CD4-positive, alpha-beta T cell treated with Interleukin-4 for 4 hours (primary cell): Measurements from ENCODE around the gene SNRPD2.

ENCODE experiments used
- DNase-seq: peaks from one replicate; pipeline ENCODE4 v3.0.0-alpha.2; 2020

Gene SNRPD2

DNA sequence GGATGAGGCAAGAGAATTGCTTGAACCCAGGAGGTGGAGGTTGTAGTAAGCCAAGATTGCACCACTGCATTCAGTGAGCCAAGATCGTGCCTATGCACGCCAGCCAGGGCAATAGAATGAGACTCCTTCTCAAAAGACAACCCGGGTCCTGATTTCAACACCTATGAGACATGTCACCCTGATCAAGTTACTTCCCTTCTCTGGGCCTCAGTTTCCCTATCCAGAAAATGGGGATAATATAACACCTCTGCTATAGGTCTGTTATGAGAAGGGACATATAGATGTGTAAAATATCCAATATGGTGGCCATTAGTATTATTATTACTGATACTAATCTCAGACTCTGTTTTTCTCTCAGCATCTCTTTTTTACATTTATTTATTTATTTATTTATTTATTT is 36.7 kb downstream of the SNRPD2 start:
- no peak for DNase-seq

DNA sequence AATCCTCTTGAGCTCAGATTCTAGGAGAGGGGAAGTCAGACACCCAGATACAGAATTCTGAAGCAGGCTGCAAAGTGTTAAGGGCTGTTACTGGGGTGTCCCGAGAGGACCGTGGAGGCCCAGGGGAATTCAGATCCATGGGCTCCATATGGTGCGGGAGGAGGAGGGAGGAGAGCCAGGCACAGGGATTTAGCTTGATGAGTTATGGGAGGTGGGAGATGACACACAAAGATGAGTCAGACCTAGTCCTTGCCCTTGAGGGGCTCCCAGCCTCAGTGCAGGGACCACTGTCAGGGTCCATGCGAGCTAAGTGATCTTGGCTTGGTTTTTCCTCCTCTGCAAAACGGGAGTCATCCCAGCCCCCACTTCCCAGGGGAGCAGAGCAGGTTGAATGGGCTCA is 38.1 kb downstream of the SNRPD2 start:
- DNase-seq: no peak

DNA sequence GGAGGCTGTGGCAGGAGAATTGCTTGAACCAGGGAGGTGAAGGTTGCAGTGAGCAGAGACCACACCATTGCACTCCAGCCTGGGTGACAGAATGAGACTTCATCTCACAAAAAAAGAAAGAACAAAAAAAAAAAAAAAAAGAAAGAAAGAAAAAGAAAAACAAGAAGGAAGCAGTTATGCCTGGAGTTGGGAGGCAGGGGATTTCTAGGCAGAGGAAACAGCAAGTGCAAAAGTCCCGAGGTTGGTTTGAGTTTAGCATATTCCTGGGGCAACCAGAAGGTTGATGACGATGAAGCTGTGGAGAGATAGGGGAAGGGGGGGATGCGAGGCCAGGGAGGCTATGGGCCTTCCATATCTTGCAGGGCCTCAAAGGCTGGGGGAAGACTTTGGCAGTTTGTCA is 41.0 kb downstream of the SNRPD2 start:
- DNase-seq: no peak

DNA sequence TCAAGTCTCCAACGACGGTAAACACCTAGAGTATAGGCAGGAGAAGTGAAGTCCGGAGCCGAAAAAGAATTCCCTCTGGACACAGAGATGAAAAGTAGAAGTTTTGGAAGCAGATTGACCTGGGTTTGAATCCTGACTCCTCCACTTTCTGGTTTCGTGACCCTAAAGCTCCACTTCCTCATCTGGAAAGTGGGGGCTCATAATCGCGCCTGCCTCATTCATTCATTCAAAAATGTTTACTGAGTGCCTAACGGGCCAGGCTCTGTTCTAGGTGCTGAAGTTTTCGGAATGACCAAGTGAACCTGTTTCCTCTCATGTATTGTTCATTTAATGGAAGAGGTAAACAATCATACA is 45.4 kb downstream of the SNRPD2 start:
- DNase-seq: no peak

DNA sequence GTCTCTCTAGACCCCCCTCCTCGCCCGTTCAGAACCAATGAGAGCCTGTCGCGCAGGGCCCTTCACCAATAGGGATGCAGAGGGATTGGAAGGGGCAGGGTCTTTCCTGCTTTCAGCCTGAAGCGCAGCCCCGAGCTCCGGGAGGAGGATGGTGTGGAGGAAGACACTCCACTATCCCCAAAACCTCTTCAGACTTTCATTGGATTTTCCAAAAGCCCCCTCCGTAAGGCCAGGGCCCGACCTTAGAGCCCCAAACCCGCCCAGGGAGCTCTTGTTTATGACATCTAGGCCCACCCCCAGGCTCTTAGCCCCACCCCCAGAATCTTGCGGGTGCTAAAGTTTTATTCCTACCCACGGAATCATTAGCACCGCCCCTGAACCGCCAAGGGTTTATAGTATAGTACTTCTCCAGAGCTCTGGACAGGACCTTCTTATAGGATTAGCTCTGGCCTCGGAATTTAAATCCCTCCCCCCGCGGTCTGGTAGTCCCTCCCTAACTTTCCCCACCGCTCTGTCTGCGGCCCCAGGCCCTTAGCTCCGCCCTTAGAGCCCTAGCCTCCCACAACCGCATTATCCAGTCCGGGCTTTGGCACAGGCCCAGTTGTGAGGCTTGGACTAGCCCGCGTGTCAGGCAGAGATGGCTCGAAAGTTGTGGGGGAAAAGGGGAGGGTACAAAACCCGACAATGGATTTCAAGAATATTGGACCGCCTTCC is 46.0 kb downstream of the SNRPD2 start:
- DNase-seq: peak; percentile 86

DNA sequence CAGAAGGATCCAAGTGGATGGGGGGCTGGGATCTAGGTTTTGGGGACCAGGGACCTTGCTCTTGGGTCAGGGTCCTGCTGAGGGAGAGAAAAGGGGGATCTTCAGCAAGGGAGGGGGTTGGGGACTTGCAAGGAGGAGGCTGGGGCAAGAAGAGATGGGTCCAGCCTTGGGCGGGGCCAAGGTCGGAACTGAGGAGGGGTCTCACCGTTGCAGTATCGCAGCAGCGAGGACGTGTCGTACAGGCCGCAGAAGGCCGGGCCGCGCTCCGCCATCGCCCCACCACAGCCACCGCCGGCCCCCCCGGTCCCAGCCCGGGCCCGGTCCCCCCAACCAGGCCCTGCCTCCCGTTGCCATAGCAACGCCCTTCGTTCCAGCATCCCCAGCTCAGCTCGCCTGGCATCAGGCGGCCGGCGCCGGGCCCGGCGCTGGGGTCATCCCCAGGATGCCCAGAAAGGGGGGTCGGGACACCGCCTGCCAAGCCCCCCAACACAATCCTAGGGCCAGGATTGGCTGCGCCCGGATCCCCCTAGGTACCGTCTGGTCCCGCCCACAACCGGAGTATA is 46.6 kb downstream of the SNRPD2 start:
- DNase-seq: no peak

DNA sequence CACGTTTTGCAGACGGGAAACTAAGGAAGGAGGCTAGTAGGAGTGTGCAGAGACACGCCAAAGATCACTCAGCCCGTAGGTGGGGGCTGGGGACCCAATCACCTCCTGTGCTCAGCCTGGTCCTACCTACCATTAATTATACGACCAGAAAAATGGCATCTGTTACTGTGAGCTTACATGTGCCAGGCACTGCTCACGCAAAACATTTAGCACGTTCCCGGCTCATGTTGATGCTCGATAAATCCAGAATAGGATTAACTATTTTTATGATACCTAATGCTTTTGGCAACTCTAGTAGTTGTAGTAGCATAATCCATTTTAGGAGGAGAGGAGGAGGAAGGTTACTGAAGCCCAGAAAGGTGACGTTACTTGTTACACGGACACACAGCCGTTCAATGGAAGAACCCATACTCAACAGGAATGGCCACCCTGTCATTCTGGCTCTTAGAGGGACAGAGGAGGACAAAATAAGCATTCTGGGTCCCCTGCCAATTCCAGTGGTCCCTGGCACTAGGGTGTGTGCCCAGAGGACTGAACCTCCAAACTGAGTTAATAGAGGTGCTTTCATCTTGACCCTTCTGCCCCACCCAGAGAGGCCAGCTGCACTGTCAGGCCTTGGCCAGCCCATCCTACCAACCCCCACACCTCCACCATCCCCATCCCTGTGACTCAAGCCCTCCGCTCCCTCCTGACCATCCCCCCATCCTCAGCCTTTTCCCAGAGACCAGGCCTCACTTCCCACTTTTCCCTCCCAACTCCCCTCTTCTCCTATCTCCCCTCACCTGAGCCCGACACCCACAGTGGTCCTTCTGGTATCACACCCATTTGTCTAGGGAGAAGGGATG is 47.6 kb downstream of the SNRPD2 start:
- no peak for DNase-seq

DNA sequence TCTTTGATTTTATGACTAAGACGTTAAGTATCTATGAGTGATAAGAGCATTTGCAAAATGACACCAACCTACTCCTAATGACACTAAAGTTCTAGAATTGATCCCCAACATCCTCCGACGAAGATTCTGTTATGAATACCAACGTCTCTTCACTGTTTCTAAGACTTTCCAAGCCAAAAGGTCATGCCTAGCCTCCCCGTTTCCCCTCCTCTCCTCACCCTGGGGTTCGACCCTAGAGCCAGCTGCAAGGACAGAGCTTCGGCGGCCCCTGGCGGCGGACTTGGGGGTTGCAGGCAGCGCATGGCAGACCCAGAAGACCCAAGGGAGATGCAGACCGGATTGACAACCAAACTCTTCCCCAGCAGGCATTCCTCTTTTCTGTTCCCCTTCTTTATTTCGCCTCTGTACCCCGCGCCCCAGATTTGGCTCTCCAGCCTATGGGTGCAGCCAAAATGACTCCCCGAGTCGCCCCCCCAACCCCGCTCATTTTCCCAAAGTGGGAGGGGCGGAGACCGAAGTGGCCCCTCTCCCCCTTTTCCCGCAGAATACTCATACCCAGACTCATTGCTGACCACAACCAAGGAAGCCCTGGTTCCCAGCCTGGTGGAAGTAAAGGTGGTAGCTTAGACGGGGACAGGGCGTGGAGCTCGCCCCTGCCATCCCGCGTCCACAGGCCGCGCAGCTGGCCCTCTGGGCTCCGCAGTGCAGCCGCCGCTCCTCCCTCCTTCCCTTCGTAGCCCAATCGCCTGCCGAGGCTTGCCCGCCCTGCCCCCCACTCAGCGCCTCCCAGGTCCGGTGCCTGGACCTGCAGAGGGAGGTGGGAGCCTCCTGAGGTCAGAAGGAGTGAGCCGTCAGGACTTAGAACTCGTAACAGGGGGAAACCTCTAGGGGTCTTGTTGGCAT is 48.5 kb downstream of the SNRPD2 start:
- peak; percentile 85 for DNase-seq

DNA sequence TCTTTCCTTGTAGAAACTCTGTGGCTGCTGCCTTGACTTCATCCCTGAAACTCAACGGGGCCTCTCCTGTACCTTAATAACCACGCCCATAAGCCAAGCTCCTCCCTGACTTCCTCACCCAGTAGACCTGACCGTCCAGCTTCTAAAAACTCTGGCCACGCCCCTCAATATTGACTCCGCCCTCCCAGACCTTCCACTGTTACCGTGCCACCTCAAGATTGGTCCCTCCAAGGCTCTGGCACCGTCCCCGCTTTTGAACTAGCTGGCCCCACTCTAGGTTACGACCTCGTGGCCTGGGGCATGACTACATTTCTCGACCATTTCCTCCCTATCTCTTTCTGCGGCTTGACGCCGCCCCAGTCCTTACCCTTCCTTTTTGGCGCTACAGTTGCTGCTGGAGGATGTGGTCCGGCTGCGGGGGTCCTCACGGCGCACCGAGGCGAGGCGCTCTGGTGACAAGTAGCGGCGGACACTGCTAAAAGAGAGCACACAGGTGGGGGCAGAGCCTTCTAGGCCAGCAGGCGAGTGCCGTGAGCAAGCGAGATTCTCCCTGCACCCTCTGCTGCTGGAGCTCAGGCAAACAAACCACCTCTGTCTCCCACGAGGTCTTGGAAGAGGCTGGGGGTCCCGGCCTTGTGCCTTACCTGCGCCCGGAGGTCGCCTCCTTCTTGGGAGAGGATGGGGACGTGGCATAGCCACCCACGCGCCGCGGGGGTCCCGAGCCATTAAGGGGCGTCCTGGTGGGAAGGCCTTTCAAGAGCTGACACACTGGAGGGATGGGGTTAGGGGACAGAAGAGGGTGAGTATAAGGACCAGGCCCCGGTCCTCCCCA is 50.3 kb downstream of the SNRPD2 start:
- DNase-seq: peak; percentile 79

DNA sequence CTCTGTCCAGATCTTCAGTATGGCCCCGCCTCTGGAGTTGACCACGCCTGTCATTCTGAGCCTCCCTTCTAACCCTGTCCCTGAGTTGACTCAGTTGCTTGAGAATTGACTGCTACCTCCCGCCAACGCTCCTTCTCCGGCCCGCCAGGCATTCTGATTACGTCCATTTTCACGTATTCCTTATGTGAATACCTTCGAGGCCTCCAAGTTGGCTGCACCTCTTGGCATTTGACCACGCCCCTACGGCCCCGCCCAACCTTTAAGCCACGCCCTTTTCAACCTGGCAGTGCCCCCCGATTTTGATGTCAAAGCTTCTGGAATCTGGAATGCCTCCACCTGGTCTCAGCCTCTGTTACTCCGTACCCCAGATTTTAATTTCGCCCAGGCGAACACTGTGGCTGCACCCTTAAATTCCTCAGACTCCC is 50.9 kb downstream of the SNRPD2 start:
- no peak for DNase-seq

DNA sequence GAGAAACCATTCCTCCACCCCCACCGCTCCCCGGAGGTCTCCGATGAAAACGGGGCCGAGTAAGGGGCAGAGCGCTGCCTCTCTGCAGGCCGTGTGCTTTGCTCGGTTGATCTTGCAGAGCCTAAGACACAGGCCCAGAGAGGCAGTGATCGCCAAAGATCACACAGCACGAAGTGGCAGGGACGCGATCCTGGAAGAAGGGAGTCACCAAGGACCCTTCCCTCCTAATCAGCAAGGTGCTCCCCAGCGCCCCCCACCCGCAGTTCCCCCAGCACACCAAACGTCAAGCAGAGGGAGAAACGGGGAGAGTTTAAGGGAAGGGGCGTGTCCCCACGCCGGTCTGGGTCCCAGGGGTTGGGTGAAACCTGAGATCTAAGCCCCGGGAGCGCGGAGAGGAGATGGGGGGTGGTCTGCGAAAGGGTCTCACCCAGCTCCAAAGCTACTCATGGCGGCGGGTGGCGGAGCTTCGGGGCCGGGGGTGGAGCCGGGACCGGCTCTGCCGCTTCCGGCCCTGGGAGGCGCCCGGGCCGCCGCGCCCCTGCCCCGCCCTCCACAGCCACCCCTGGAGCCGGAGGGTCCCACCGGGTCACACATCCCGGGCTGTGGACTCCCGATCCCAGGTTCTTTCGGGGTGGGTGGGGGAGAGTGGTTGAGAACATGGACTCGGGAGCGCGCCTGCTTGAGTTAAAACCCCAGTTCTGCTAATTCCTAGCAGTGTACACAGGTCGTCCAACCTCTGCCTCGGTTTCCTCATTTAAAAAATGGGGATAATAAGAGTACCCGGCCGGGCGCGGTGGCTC is 52.6 kb downstream of the SNRPD2 start, which contains the start of gene EML2:
Gene EML2, minus strand, starts transcription at position 468 of the 800 bp plus-strand sequence. Its CDS starts 21 bp downstream, at position 447.
- peak; percentile 33 for DNase-seq

DNA sequence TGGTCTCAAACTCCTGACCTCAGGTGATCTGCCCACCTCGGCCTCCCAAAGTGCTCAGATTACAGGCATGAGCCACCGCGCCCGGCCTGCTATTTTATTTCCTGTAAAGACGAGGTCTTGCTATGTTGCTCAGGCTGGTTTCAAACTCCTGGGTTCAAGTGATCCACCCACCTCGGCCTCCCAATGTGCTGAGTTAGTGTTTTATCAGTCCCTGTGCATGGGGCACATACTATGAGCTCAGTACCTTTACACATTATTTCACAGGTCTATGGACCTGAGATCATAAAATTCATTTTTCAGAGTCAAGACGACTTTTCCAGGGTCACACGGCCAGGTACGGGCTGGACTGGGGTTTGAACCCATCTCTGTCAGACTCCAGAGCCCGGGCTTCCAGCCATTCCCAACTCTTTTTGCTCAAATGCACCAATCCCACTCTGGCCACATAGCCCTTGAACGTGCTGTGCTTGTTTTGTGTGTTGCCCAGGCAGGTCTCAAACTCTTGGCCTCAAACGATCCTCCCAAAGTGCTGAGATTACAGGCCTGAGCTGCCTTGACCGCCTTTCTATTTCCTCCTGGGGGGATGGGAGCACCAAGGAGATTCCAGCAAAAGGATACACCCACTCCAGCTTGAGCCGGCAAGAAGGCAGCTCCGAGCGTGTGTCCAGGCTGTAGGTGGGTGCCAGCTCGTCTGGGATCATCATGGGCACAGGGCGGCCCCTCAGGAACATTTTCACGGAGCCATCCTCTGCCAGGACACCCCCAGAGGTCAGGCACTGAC is 53.7 kb downstream of the SNRPD2 start:
- no peak for DNase-seq
